Kidney (tissue), 14 donors: ENCODE measurements around the gene RPP40. TPM values are rescaled to one million over a fixed set of nuclear protein-coding genes. Genes with fewer than 3 reads are reported as not detected.
A peak's percentile ranks its signal among the peaks of the same experiment; 100 is the strongest.

Experiments used
- DNase-seq, 5 donors: peaks; one replicate each; pipeline ENCODE4 v3.0.0-alpha.2; 2013 to 2020
- FAIRE-seq: peaks from 2 replicates; lab custom pipeline; 2012; peaks lifted over from hg19 to GRCh38; lab: Jason Lieb, UNC
- H3K27ac ChIP-seq, 2 donors: one replicate each; pipeline ENCODE4 v1.7.0; 2013; ENCODE audit warnings: low read depth in 2 of 2, low read length in 2 of 2, inconsistent platforms in 1 of 2
- H3K27me3 ChIP-seq: one replicate; pipeline ENCODE4 v1.7.1; 2013; ENCODE audit warnings: low read length, inconsistent platforms; ENCODE audit not compliant: control insufficient read depth, insufficient read depth
- H3K36me3 ChIP-seq, 3 donors: one replicate each; pipeline versions ENCODE4 v1.7.0 to v1.7.1; 2013; ENCODE audit warnings: low read length in 3 of 3, control low read depth in 1 of 3, inconsistent platforms in 1 of 3; ENCODE audit not compliant: insufficient read depth in 3 of 3, control insufficient read depth in 2 of 3
- H3K4me1 ChIP-seq, 3 donors: one replicate each; pipeline versions ENCODE4 v1.7.0 to v1.7.1; 2013; ENCODE audit warnings: low read length in 3 of 3, inconsistent platforms in 1 of 3, low read depth in 1 of 3; ENCODE audit not compliant: control insufficient read depth in 2 of 3, insufficient read depth in 2 of 3
- H3K4me3 ChIP-seq, 3 donors: one replicate each; pipeline versions ENCODE4 v1.7.0 to v1.8.1; 2013; ENCODE audit warnings: low read length in 3 of 3, control low read depth in 1 of 3, inconsistent platforms in 1 of 3
- H3K9ac ChIP-seq, 3 donors: one replicate each; pipeline versions ENCODE4 v1.7.0 to v1.7.1; 2013; ENCODE audit warnings: low read length in 3 of 3, control low read depth in 1 of 3, inconsistent platforms in 1 of 3
- H3K9me3 ChIP-seq, 3 donors: one replicate each; pipeline versions ENCODE4 v1.7.0 to v1.7.1; 2013; ENCODE audit warnings: low read length in 3 of 3, control low read depth in 1 of 3, inconsistent platforms in 1 of 3; ENCODE audit not compliant: control insufficient read depth in 2 of 3, insufficient read depth in 1 of 3
- CTCF ChIP-seq: IDR thresholded peaks from 3 replicates; pipeline ENCODE4 v1.5.1; 2012; ENCODE audit warnings: mild to moderate bottlenecking, moderate library complexity, borderline replicate concordance; ENCODE audit not compliant: insufficient read depth; ENCODE audit errors: extremely low read depth
- intact Hi-C: fragments of 100-400 bp; cut with DNase I; formaldehyde crosslinking; loops from one replicate; pipeline ENCODE4 v1.11.1; 2022
- polyA plus RNA-seq: library from polyadenylated mRNA; stranded (reverse); fragments of 350-450 nt; fragmentation: Illumina TruSeq; extraction: RNeasy Lipid Tissue Mini Kit (QIAGEN cat#74804); gene quantifications from one replicate; pipeline ENCODE4 v1.2.3, GENCODE V29; 2014; ENCODE audit warnings: low read depth, low replicate concordance; ENCODE audit not compliant: insufficient read depth
- total RNA-seq: library from RNA; stranded (reverse); fragmentation: NEBNext Ultra II Directional; extraction: Animal tissue kit (Norgen Biotek cat#: 25700); gene quantifications from one replicate; pipeline ENCODE4 v1.2.1, GENCODE V29; 2021
- donor health status: control.
- donor health status: control.
- donor health status: control.
- donor health status: control.
- donor health status: control.
- donor health status: DM: yes; HTN: yes; CAD: no.
- donor health status: Normal renal cell carcinoma (clear cell type).

The RPP40 gene
- total and polyA plus RNA-seq, 2 donors from 2014 or later = 3.7 to 7.4 TPM

GRCh38 chr6:4964675-4965561 lies 38.9 kb downstream of the RPP40 start:
- DNase-seq (peak in 4 of 5 donors; percentile 50 to 57 (median 56)), FAIRE-seq (no peak)
- Histone ChIP-seq H3K9ac (no peak overlapping the region), H3K4me1 (no peaks in the 10 kb centered on the region), H3K27me3 (no peaks in the 10 kb centered on the region), H3K4me3 (no peak overlapping the region), H3K27ac (no peak overlapping the region), H3K36me3 (no peaks in the 10 kb centered on the region), H3K9me3 (no peaks in the 10 kb centered on the region)
- TF ChIP-seq CTCF = no peak
- intact Hi-C loops = no loop called here

- H3K9ac ChIP-seq = no peak overlapping the region
- no peak for DNase-seq
- H3K27me3 ChIP-seq = no peaks in the 10 kb centered on the region
- no peak for TF ChIP-seq CTCF
- no peak overlapping the region for H3K27ac ChIP-seq
- H3K4me3 ChIP-seq = no peak overlapping the region
- no peak for FAIRE-seq
- H3K4me1 ChIP-seq = no peaks in the 10 kb centered on the region
- no peaks in the 10 kb centered on the region for H3K36me3 ChIP-seq
- intact Hi-C loops = no loop called here
- H3K9me3 ChIP-seq = no peaks in the 10 kb centered on the region
These were observed 40.9 kb downstream of the RPP40 start for GRCh38 chr6:4962905-4963304.

GRCh38 chr6:4961322-4962168 lies 42.3 kb downstream of the RPP40 start:
- Histone ChIP-seq H3K9me3 (no peaks in the 10 kb centered on the region), H3K9ac (no peak overlapping the region), H3K36me3 (no peaks in the 10 kb centered on the region), H3K27me3 (no peaks in the 10 kb centered on the region), H3K4me3 (no peak overlapping the region), H3K27ac (no peak overlapping the region), H3K4me1 (no peaks in the 10 kb centered on the region)
- DNase-seq = no peak
- intact Hi-C loops = no loop called here
- no peak for TF ChIP-seq CTCF
- FAIRE-seq = no peak
